H1 (cell line): Measurements from ENCODE around the gene AKR1B15. TPM values are rescaled to one million over a fixed set of nuclear protein-coding genes. Genes with fewer than 3 reads are reported as not detected.

Source experiments
- CTCF ChIA-PET: fragments of 300-600 bp; sonication (Branson Sonifier 250); formaldehyde crosslinking; loops from one replicate; lab custom pipeline; 2021; ENCODE audit not compliant: partially characterized antibody; lab: Charles Lee
- POLR2A ChIA-PET: fragments of 300-600 bp; sonication (Branson Sonifier 250); formaldehyde crosslinking; loops from one replicate; lab custom pipeline; 2021; ENCODE audit warnings: inconsistent platforms; ENCODE audit not compliant: partially characterized antibody; lab: Charles Lee
- DNase-seq, 2 experiments: peaks; one replicate each; pipeline versions ENCODE4 v3.0.0 to v3.0.0-alpha.2; 2010 to 2022; ENCODE audit warnings: low spot score in 2 of 2, low read depth in 1 of 2, mixed read lengths in 1 of 2
- FAIRE-seq: peaks from 2 replicates; lab custom pipeline; 2011; peaks lifted over from hg19 to GRCh38; lab: Jason Lieb, UNC
- H2AFZ ChIP-seq: 2 replicates; pipeline ENCODE4 v1.8.1; 2012; ENCODE audit warnings: low read length, inconsistent platforms
- H2AK5ac ChIP-seq: 2 replicates; pipeline ENCODE4 v1.6.1; 2013; ENCODE audit warnings: low read depth, low read length
- H2BK120ac ChIP-seq: replicated peaks from 2 replicates; pipeline ENCODE3; 2013; ENCODE audit warnings: low read depth, low read length, inconsistent platforms
- H2BK12ac ChIP-seq: 2 replicates; pipeline ENCODE4 v1.6.1; 2013; ENCODE audit warnings: low read depth, low read length
- H2BK15ac ChIP-seq: 2 replicates; pipeline ENCODE4 v1.6.1; 2013; ENCODE audit warnings: low read length
- H2BK20ac ChIP-seq: 2 replicates; pipeline ENCODE4 v1.6.1; 2013; ENCODE audit warnings: low read length
- H2BK5ac ChIP-seq: 2 replicates; pipeline ENCODE4 v1.6.1; 2013; ENCODE audit warnings: low read depth, low read length
- H3K14ac ChIP-seq: 2 replicates; pipeline ENCODE4 v1.6.1; 2013; ENCODE audit warnings: inconsistent platforms; ENCODE audit not compliant: insufficient read length
- H3K18ac ChIP-seq: 2 replicates; pipeline ENCODE4 v1.6.1; 2013; ENCODE audit warnings: low read length; ENCODE audit errors: extremely low read depth
- H3K23ac ChIP-seq: 2 replicates; pipeline ENCODE4 v1.6.1; 2013; ENCODE audit warnings: inconsistent platforms; ENCODE audit not compliant: insufficient read length
- H3K23me2 ChIP-seq: 2 replicates; pipeline ENCODE4 v1.6.1; 2013; ENCODE audit warnings: low read depth, low read length
- H3K27ac ChIP-seq: 2 replicates; pipeline ENCODE4 v1.6.1; 2011; ENCODE audit warnings: low read depth, low read length, inconsistent platforms
- H3K27me3 ChIP-seq, 4 experiments: replicated peaks in 1 of 4; 1 replicate in 1 of 4; 2 replicates in 3 of 4; pipeline versions ENCODE4 v1.6.1 to v1.8.1; 2011 to 2013; ENCODE audit warnings: low read length in 3 of 4, mild to moderate bottlenecking in 3 of 4, inconsistent platforms in 2 of 4, mixed read lengths in 2 of 4, moderate library complexity in 1 of 4; ENCODE audit not compliant: control insufficient read depth in 3 of 4, insufficient read depth in 3 of 4; ENCODE audit errors: extremely low read depth in 1 of 4
- H3K36me3 ChIP-seq, 4 experiments: 2 replicates each; pipeline versions ENCODE4 v1.6.1 to v1.8.1; 2011 to 2013; ENCODE audit warnings: mild to moderate bottlenecking in 4 of 4, low read length in 3 of 4, moderate library complexity in 2 of 4, control low read depth in 1 of 4, inconsistent platforms in 1 of 4; ENCODE audit not compliant: insufficient read depth in 4 of 4, control insufficient read depth in 2 of 4
- H3K4ac ChIP-seq: replicated peaks from 2 replicates; pipeline ENCODE3; 2013; ENCODE audit warnings: low read length, low read depth, mixed read lengths, inconsistent platforms; ENCODE audit not compliant: insufficient read length
- H3K4me1 ChIP-seq, 4 experiments: replicated peaks in 1 of 4; 1 replicate in 1 of 4; 2 replicates in 3 of 4; pipeline versions ENCODE4 v1.6.1 to v1.8.1; 2011 to 2013; ENCODE audit warnings: low read length in 3 of 4, inconsistent platforms in 2 of 4, mixed read lengths in 1 of 4; ENCODE audit not compliant: insufficient read depth in 4 of 4, control insufficient read depth in 3 of 4
- H3K4me2 ChIP-seq, 2 experiments: 2 replicates each; pipeline versions ENCODE4 v1.6.1 to v1.8.1; 2011 to 2013; ENCODE audit warnings: low read depth in 2 of 2, low read length in 2 of 2, control low read depth in 1 of 2, inconsistent platforms in 1 of 2, mild to moderate bottlenecking in 1 of 2; ENCODE audit not compliant: insufficient read depth in 1 of 2
- H3K4me3 ChIP-seq, 4 experiments: fragments of 200-600, 300-600 bp in 1 of 4; sonication (generic), shearing (Covaris generic), sonication (Bioruptor Twin) in 1 of 4; 2 replicates each; pipeline versions ENCODE4 v1.5.1 to v1.8.1; 2011 to 2016; ENCODE audit warnings: low read length in 4 of 4, low read depth in 3 of 4, control low read depth in 2 of 4, inconsistent platforms in 2 of 4, mild to moderate bottlenecking in 2 of 4, mixed read lengths in 1 of 4, moderate library complexity in 1 of 4; ENCODE audit not compliant: insufficient read depth in 2 of 4; ENCODE audit errors: extremely low read depth in 1 of 4
- H3K56ac ChIP-seq: replicated peaks from 2 replicates; pipeline ENCODE3; 2013; ENCODE audit warnings: low read depth, mild to moderate bottlenecking, mixed read lengths, low read length, inconsistent platforms; ENCODE audit not compliant: insufficient read length
- H3K79me1 ChIP-seq: 2 replicates; pipeline ENCODE4 v1.6.1; 2013; ENCODE audit warnings: low read depth, low read length, control low read depth
- H3K79me2 ChIP-seq, 2 experiments: 2 replicates each; pipeline versions ENCODE4 v1.6.1 to v1.8.1; 2012 to 2013; ENCODE audit warnings: low read length in 2 of 2, mild to moderate bottlenecking in 2 of 2, inconsistent platforms in 1 of 2; ENCODE audit not compliant: insufficient read depth in 2 of 2, control insufficient read depth in 1 of 2
- H3K9ac ChIP-seq, 4 experiments: replicated peaks in 1 of 4; 1 replicate in 1 of 4; 2 replicates in 3 of 4; pipeline versions ENCODE4 v1.6.1 to v1.8.1; 2011 to 2013; ENCODE audit warnings: low read depth in 3 of 4, low read length in 3 of 4, control low read depth in 2 of 4, mild to moderate bottlenecking in 2 of 4, moderate library complexity in 2 of 4, inconsistent platforms in 1 of 4; ENCODE audit errors: extremely low read depth in 1 of 4
- H3K9me3 ChIP-seq, 2 experiments: 2 replicates each; pipeline versions ENCODE4 v1.6.1 to v1.8.1; 2012 to 2013; ENCODE audit warnings: mild to moderate bottlenecking in 2 of 2, moderate library complexity in 2 of 2, control low read depth in 1 of 2, inconsistent platforms in 1 of 2, low read depth in 1 of 2, low read length in 1 of 2, mixed read lengths in 1 of 2; ENCODE audit not compliant: insufficient read depth in 2 of 2
- H4K20me1 ChIP-seq, 2 experiments: replicated peaks in 1 of 2; 2 replicates each; pipeline versions ENCODE3 to v1.8.1; 2011 to 2013; ENCODE audit warnings: inconsistent platforms in 2 of 2, low read length in 2 of 2, mild to moderate bottlenecking in 1 of 2; ENCODE audit not compliant: insufficient read depth in 2 of 2, control insufficient read depth in 1 of 2
- H4K5ac ChIP-seq: 2 replicates; pipeline ENCODE4 v1.6.1; 2013; ENCODE audit warnings: low read length, low read depth, mixed read lengths, inconsistent platforms; ENCODE audit not compliant: insufficient read length
- H4K8ac ChIP-seq: 2 replicates; pipeline ENCODE4 v1.8.0; 2013; ENCODE audit warnings: mild to moderate bottlenecking, moderate library complexity, low read length, inconsistent platforms; ENCODE audit not compliant: insufficient read depth; ENCODE audit errors: extremely low read depth
- H4K91ac ChIP-seq: replicated peaks from 2 replicates; pipeline ENCODE3; 2013; ENCODE audit warnings: low read length, mixed read lengths, inconsistent platforms; ENCODE audit not compliant: insufficient read length
- ATF2 ChIP-seq: IDR thresholded peaks from 2 replicates; pipeline ENCODE4 v1.6.1; 2012; ENCODE audit warnings: low read length, inconsistent platforms
- ATF3 ChIP-seq: IDR thresholded peaks from 2 replicates; pipeline ENCODE4 v1.6.1; 2011; ENCODE audit warnings: low read depth, mild to moderate bottlenecking, low read length; ENCODE audit not compliant: insufficient read depth
- JUN ChIP-seq: IDR thresholded peaks from 2 replicates; pipeline ENCODE4 v1.6.1; 2011; ENCODE audit warnings: low read depth, mild to moderate bottlenecking, improper control_type of control experiment, low read length
- KDM4A ChIP-seq: IDR thresholded peaks from one replicate; pipeline ENCODE4 v1.7.1; 2012; ENCODE audit warnings: low read depth, mild to moderate bottlenecking, moderate library complexity, low read length, inconsistent platforms; ENCODE audit not compliant: severe bottlenecking
- SIN3A ChIP-seq, 2 experiments: IDR thresholded peaks in 1 of 2; conservative IDR thresholded peaks in 1 of 2; 2 replicates each; pipeline ENCODE4 v1.6.1; 2011 to 2012; ENCODE audit warnings: low read length in 2 of 2, improper control_type of control experiment in 1 of 2, low read depth in 1 of 2, mild to moderate bottlenecking in 1 of 2
- WGBS, 2 experiments: shearing (Covaris generic) in 1 of 2; methylation state at CpG; one replicate each; pipeline versions ENCODE4 v1.1.6 to v1.1.7; 2013 to 2015; ENCODE audit warnings: low lambda C conversion rate in 2 of 2, mixed read lengths in 2 of 2, inconsistent platforms in 1 of 2, low coverage in 1 of 2, missing lambda C conversion rate in 1 of 2; ENCODE audit not compliant: insufficient replicate concordance in 2 of 2, insufficient coverage in 1 of 2, insufficient read length in 1 of 2; ENCODE audit errors: extremely low coverage in 1 of 2, missing lambda C conversion rate in 1 of 2; 5-methylcytosine and 5-hydroxymethylcytosine counted together
- polyA plus RNA-seq, 7 experiments: library from polyadenylated mRNA; depleted of rRNA in 3 of 7; stranded (reverse) in 5 of 7; unstranded in 2 of 7; fragments of >200 nt in 5 of 7; fragments of 200-250 nt in 2 of 7; gene quantifications; 1 replicate in 5 of 7; 2 replicates in 1 of 7; 4 replicates in 1 of 7; pipeline versions ENCODE4 v1.2.1 to v1.2.3, GENCODE V29; 2011 to 2013; ENCODE audit warnings: missing spikeins in 2 of 7, mixed read lengths in 2 of 7
- total RNA-seq: library from RNA; stranded (reverse); fragmentation: NEBNext Ultra II Directional; extraction: Animal tissue kit (Norgen Biotek cat#: 25700); gene quantifications from 2 replicates; pipeline ENCODE4 v1.2.1, GENCODE V29; 2021

Gene AKR1B15
- total and polyA plus RNA-seq, 2 of the 8 experiments (the other 6 are each of a cell fraction or from before 2014, with no cell fraction given): 0.15 to 0.47 TPM

GRCh38 chr7:134602881-134603451 is 54.1 kb downstream of the AKR1B15 start:
- no peak for DNase-seq
- Histone ChIP-seq H3K4ac (no peak overlapping the region), H3K36me3 (no peaks in the 10 kb centered on the region), H2BK12ac (no peak overlapping the region), H3K4me3 (no peak overlapping the region), H3K79me2 (no peaks in the 10 kb centered on the region), H3K79me1 (no peaks in the 10 kb centered on the region), H3K9me3 (no peaks in the 10 kb centered on the region), H3K23me2 (no peaks in the 10 kb centered on the region), H3K4me2 (no peak overlapping the region), H2AFZ (peak overlapping the region; percentile 80), H4K91ac (no peak overlapping the region), H3K9ac (no peak overlapping the region), H3K27ac (no peak overlapping the region), H2BK120ac (no peak overlapping the region), H3K56ac (no peak overlapping the region), H3K14ac (no peak overlapping the region), H4K8ac (no peak overlapping the region), H2BK20ac (no peak overlapping the region), H3K27me3 (peaks cover 0 to 1% (median 0%) of the 10 kb centered on the region in 4 experiments; a peak in 2 of 7 replicates), H2BK5ac (no peak overlapping the region), H2AK5ac (no peak overlapping the region), H3K23ac (no peak overlapping the region), H3K4me1 (0 out of 7 replicates have a peak, but pooled peaks cover 0 to 3% (median 0%) of the 10 kb centered on the region in 4 experiments), H4K5ac (no peak overlapping the region), H3K18ac (no peak overlapping the region), H2BK15ac (no peak overlapping the region), H4K20me1 (no peaks in the 10 kb centered on the region)
- 92% methylated on average over 11 of the region's 11 CpGs; no CpG with 5 or more reads in 1 of the 2 experiments for WGBS, 2 experiments
- ChIA-PET POLR2A (no interaction called here), CTCF (interaction anchor here (0.9 to 2.5 kb wide), 9 partner anchors 46 to 170 kb away, joined by 3 to 10 read pairs (median 5); partner anchors contain the start of gene AKR1B15)
- TF ChIP-seq KDM4A (no peak), JUN (no peak), ATF3 (no peak), SIN3A (conservative IDR thresholded peaks at IDR 0.05 in 1 of 2, IDR thresholded peaks at IDR 0.05 in 1 of 2; ENCODE audit: low read depth in 1 of 2, low read length in 2 of 2) (no peak), ATF2 (no peak)
- no peak for FAIRE-seq
